Effector memory CD8-positive, alpha-beta T cell (primary cell): ENCODE data around the gene IGLL1.
A peak's percentile ranks its signal among the peaks of the same experiment; 100 is the strongest.
"Not testable (repeated sequence)": the region's sequence is repeated elsewhere in the genome, so short reads cannot be mapped to it uniquely, and the experiment has no call there.

Experiments
- ATAC-seq: fragments of 150-1000 bp; cut with Tn5 transposase; replicated peaks from 2 replicates; pipeline ENCODE4 v1.10.0; 2021; ENCODE audit warnings: mild to moderate bottlenecking, moderate library complexity
- DNase-seq, 3 experiments: peaks; one replicate each; pipeline ENCODE4 v3.0.0; 2021
- H3K27ac Mint-ChIP-seq, 2 donors: one replicate each; pipeline ENCODE4 v1.8.0; 2022; ENCODE audit warnings: mild to moderate bottlenecking in 2 of 2, mixed read lengths in 2 of 2, moderate library complexity in 2 of 2
- H3K27me3 Mint-ChIP-seq, 2 donors: one replicate each; pipeline ENCODE4 v1.8.0; 2022; ENCODE audit warnings: mixed read lengths in 2 of 2
- H3K36me3 Mint-ChIP-seq: one replicate; pipeline ENCODE4 v1.8.0; 2022; ENCODE audit warnings: mild to moderate bottlenecking, moderate library complexity, mixed read lengths; ENCODE audit not compliant: insufficient read depth
- H3K4me1 Mint-ChIP-seq, 2 donors: one replicate each; pipeline ENCODE4 v1.8.0; 2022; ENCODE audit warnings: low read depth in 2 of 2, mixed read lengths in 2 of 2
- H3K4me3 Mint-ChIP-seq, 2 donors: one replicate each; pipeline ENCODE4 v1.8.0; 2022; ENCODE audit warnings: mild to moderate bottlenecking in 2 of 2, mixed read lengths in 2 of 2, moderate library complexity in 2 of 2
- H3K9me3 Mint-ChIP-seq, 2 donors: one replicate each; pipeline ENCODE4 v1.8.0; 2022; ENCODE audit warnings: mixed read lengths in 2 of 2
- total RNA-seq, 9 experiments: gene quantifications; one replicate each; lab custom pipeline; 2026; lab: John Stamatoyannopoulos, UW

Gene IGLL1
- 0 to 0.06 (median 0) reads per million in 9 experiments for total RNA-seq

- no peak within 1 kb of the TSS for H3K27ac Mint-ChIP-seq
- no peak within 1 kb of the TSS for H3K4me3 Mint-ChIP-seq
- no peaks in the 10 kb centered on the region for H3K36me3 Mint-ChIP-seq
- ATAC-seq (no peak), DNase-seq (no peak)
- peaks cover 48 to 94% of the 10 kb centered on the region in 2 donors for H3K27me3 Mint-ChIP-seq
- H3K9me3 Mint-ChIP-seq, result no peaks in the 10 kb centered on the region
- no peaks in the 10 kb centered on the region for H3K4me1 Mint-ChIP-seq
Observed at GRCh38 chr22:23579870-23580575, at the start of gene IGLL1. IGLL1 (minus strand) TSS chr22:23580290; CDS start chr22:23580190, 100 bp downstream.

DNA sequence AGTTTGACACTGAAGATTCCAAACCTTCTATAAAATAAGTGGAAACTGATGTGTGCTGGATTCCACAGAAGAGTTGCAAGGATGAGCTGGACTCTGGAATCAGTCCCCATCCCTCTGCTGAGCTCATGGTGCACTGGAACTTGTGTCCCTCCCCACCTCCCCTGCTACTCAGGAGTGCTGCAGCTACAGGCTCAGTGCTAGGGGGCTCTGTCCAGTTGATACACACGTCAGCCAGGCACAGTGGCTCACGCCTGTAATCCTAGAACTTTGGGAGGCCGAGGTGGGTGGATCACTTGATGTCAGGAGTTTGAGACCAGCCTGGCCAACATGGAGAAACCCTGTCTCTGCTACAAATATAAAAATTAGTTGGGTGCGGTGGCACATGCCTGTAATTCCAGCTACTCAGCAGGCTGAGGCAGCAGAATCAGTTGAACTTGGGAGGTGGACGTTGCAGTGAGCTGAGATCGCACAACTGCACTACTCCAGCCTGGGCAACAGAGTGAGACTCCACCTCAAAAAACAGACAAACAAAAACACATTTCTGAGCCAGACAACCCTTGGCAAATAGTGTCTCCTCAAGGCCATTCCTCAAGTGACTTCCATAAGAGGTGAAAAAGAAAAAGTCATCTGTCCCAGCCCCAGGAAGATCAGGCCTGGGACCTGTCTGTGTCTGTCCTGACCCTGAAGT lies 48.1 kb upstream of the IGLL1 start:
- ATAC-seq, H3K27me3 Mint-ChIP-seq, H3K4me1 Mint-ChIP-seq, H3K36me3 Mint-ChIP-seq, H3K4me3 Mint-ChIP-seq, H3K9me3 Mint-ChIP-seq, DNase-seq, H3K27ac Mint-ChIP-seq: not testable (repeated sequence)

- DNase-seq (peak; percentile 46 to 52 (median 46)), ATAC-seq (peak; percentile 82)
- not testable (repeated sequence) for H3K27me3 Mint-ChIP-seq, H3K9me3 Mint-ChIP-seq, H3K4me3 Mint-ChIP-seq, H3K36me3 Mint-ChIP-seq, H3K4me1 Mint-ChIP-seq
- H3K27ac Mint-ChIP-seq, result peak overlapping the region; percentile 15 to 72
Observed at GRCh38 chr22:23627401-23628055, 47.4 kb upstream of the IGLL1 start.

- DNase-seq, result no peak
- no peaks in the 10 kb centered on the region for H3K27me3 Mint-ChIP-seq
- no peak overlapping the region for H3K27ac Mint-ChIP-seq
- no peaks in the 10 kb centered on the region for H3K9me3 Mint-ChIP-seq
- ATAC-seq, result no peak
- H3K4me3 Mint-ChIP-seq, result no peak overlapping the region
- no peaks in the 10 kb centered on the region for H3K36me3 Mint-ChIP-seq
- H3K4me1 Mint-ChIP-seq, result peaks cover 0 to 2% of the 10 kb centered on the region in 2 donors
Observed at GRCh38 chr22:23626286-23626975, 46.3 kb upstream of the IGLL1 start.

DNA sequence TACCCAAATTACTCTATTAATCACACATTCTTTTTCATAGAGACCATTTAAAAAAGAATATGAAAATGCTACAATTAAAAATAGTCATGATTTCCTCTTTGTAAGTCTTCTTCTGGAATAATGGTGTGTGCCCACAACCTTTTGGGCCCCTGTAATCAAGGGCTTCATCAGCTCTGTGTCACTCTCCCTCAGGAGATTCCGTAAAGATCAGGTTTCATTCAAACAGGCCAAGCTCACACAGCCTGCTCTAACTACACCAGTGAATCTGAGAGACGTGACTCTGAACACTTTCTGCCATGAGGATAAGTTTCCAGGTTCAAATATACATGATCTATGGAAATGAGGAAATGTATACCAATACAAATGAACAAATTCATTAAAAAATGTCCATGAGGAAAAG lies 42.5 kb upstream of the IGLL1 start:
- Mint-ChIP-seq H3K4me1 (peaks cover 0 to 2% of the 10 kb centered on the region in 2 donors), H3K27me3 (no peaks in the 10 kb centered on the region), H3K4me3 (no peak overlapping the region), H3K9me3 (no peaks in the 10 kb centered on the region), H3K36me3 (peaks cover 3% of the 10 kb centered on the region), H3K27ac (no peak overlapping the region)
- ATAC-seq, result no peak
- DNase-seq, result no peak

GRCh38 chr22:23621916-23622315 lies 41.8 kb upstream of the IGLL1 start:
- not testable (repeated sequence) for ATAC-seq, H3K27ac Mint-ChIP-seq, H3K4me3 Mint-ChIP-seq, H3K27me3 Mint-ChIP-seq, H3K9me3 Mint-ChIP-seq, H3K4me1 Mint-ChIP-seq, DNase-seq, H3K36me3 Mint-ChIP-seq

GRCh38 chr22:23621082-23621780 lies 41.1 kb upstream of the IGLL1 start:
- H3K4me3 Mint-ChIP-seq, result no peak overlapping the region

DNA sequence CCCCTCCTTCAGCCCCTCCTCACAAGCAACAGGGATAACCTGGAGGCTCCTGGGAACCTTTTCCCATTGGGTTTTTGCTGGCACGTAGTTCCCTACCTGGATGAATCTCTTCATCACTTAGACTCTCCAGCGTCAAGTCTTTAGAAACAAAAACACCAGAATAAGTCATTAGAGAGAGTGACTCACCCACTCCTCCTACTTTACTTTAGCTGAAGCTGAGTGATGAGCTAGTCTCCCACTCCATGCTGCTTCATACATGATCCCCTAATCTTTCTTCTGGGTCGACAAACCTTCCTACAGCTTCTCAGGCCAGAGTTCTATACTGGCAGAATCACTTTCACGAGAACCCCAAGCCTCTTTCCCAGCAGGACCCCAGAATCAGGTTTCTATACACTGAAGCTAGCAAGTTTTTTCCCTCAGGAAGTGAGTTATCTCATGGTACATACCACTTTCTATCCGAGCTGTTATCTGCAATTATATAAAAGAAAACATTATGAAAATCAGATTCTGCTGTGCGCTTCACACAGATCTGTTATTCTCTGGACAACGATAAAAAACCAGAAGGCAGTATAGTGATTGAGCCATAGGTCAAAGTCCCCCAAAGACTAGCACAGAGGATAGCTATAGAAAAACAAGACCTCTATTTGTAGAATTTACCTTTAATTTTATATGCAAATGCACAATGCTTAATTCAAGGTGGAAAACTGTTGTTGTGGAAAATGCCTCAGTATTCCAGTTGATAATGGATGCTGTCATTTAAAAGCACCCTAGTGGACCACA lies 33.3 kb upstream of the IGLL1 start:
- ATAC-seq, result no peak
- Mint-ChIP-seq H3K27me3 (no peaks in the 10 kb centered on the region), H3K27ac (peak overlapping the region in 1 of 2 donors; percentile 31), H3K4me1 (no peaks in the 10 kb centered on the region), H3K4me3 (no peak overlapping the region), H3K36me3 (no peaks in the 10 kb centered on the region), H3K9me3 (no peaks in the 10 kb centered on the region)
- DNase-seq, result no peak

More at GRCh38 chr22:23621082-23621780, 41.1 kb upstream of the IGLL1 start:
- peaks cover 3% of the 10 kb centered on the region for H3K36me3 Mint-ChIP-seq
- ATAC-seq (no peak), DNase-seq (no peak)
- H3K27ac Mint-ChIP-seq, result no peak overlapping the region
- no peaks in the 10 kb centered on the region for H3K9me3 Mint-ChIP-seq
- H3K27me3 Mint-ChIP-seq, result no peaks in the 10 kb centered on the region
- H3K4me1 Mint-ChIP-seq, result no peaks in the 10 kb centered on the region

GRCh38 chr22:23609983-23610781 lies 30.1 kb upstream of the IGLL1 start:
- H3K27me3 Mint-ChIP-seq, result no peaks in the 10 kb centered on the region
- DNase-seq (no peak), ATAC-seq (no peak)
- no peaks in the 10 kb centered on the region for H3K9me3 Mint-ChIP-seq
- peak overlapping the region in 1 of 2 donors; percentile 32 for H3K27ac Mint-ChIP-seq
- no peak overlapping the region for H3K4me3 Mint-ChIP-seq
- no peaks in the 10 kb centered on the region for H3K4me1 Mint-ChIP-seq
- no peaks in the 10 kb centered on the region for H3K36me3 Mint-ChIP-seq

DNA sequence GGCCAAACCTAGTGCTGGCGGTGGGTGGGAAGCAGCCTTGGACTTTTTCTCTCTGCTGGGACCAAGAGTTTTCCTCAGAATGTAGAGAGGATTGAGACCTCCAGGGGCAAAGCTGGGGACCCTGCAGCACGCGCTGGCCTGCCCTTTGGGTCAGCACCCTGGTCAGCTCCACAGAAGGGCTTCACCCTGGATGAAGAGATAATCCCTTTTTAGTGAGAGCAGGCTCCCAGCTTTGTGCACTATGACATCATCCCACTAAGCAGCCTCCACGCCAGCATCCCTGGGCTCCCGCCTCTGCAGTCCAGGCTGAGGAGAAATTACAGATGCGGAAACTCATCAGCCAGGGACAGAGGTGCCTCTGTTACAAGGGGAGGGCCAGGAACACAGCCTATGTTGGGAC lies 28.5 kb upstream of the IGLL1 start:
- no peak for ATAC-seq
- H3K27me3 Mint-ChIP-seq, result peaks cover 0 to 13% of the 10 kb centered on the region in 2 donors
- H3K4me1 Mint-ChIP-seq, result no peaks in the 10 kb centered on the region

DNA sequence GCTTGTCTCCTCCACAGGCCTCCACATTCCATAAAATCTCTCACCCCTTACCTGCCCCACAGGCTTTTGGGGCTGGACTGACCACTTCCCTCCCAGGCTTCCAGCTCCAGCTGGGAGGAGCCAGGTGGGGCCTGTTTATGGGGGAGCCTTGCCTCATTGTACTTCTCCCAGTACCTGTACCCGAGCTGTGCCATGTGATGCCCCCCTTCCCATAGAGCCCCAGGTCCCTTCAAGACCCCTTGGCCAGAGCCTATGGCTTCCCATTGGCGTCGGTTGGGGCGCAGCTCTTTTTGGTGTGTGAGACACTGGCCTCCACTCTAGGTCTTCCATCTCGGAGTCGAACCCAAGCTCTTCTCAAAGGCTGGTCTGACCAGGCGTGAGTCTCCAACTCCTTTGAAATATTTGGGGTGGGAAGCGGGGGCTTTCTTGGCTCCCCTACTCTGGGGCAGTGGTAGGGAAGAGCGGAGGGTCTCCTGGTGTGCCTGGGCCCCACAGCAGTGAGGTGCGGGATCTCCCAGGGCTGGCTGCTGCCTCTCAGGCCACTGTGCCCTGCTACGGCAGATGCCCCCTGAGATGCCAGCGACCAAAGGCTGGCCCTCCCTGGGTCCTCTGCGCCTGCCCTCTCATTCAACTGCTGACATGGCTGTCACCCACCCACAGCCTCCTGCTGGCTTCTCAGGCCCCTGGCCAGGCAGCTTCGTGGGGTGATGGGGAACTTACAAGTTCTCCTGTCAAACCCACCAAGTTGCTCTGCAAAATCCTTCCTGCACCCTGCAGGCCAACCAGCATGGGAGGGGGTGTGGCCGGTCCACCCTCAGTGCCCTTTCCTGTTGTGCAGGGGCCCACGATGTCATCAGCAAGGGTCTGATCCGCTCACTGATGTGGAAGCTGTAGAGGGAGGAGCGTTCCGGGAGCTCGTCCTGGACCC lies 26.4 kb upstream of the IGLL1 start:
- ATAC-seq (no peak), DNase-seq (no peak)
- Mint-ChIP-seq H3K36me3 (no peaks in the 10 kb centered on the region), H3K27me3 (peaks cover 0 to 22% of the 10 kb centered on the region in 2 donors), H3K4me1 (no peaks in the 10 kb centered on the region), H3K9me3 (no peaks in the 10 kb centered on the region), H3K27ac (no peak overlapping the region), H3K4me3 (no peak overlapping the region)

More for the DNA sequence above, 28.5 kb upstream of the IGLL1 start:
- DNase-seq, result no peak
- no peak overlapping the region for H3K27ac Mint-ChIP-seq
- no peak overlapping the region for H3K4me3 Mint-ChIP-seq
- H3K36me3 Mint-ChIP-seq, result no peaks in the 10 kb centered on the region
- H3K9me3 Mint-ChIP-seq, result no peaks in the 10 kb centered on the region
